Osteocyte (in vitro differentiated cells): ENCODE data around the gene STK16. TPM values are rescaled to one million over a fixed set of nuclear protein-coding genes. Genes with fewer than 3 reads are reported as not detected.

Experiments used
- DNase-seq: peaks from one replicate; pipeline ENCODE4 v3.0.0; 2021; ENCODE audit warnings: mixed read lengths; ENCODE audit not compliant: unreplicated experiment; ENCODE audit errors: extremely low spot score
- H3K27ac Mint-ChIP-seq: one replicate; pipeline ENCODE4 v1.8.0; 2021; ENCODE audit warnings: mild to moderate bottlenecking, mixed read lengths; ENCODE audit not compliant: unreplicated experiment
- H3K27me3 Mint-ChIP-seq: one replicate; pipeline ENCODE4 v1.8.0; 2021; ENCODE audit warnings: mixed read lengths; ENCODE audit not compliant: unreplicated experiment
- H3K36me3 Mint-ChIP-seq: one replicate; pipeline ENCODE4 v1.8.0; 2021; ENCODE audit warnings: mixed read lengths; ENCODE audit not compliant: unreplicated experiment
- H3K4me1 Mint-ChIP-seq: one replicate; pipeline ENCODE4 v1.8.0; 2021; ENCODE audit warnings: mixed read lengths; ENCODE audit not compliant: unreplicated experiment
- H3K4me3 Mint-ChIP-seq: one replicate; pipeline ENCODE4 v1.8.0; 2021; ENCODE audit warnings: mild to moderate bottlenecking, moderate library complexity, mixed read lengths; ENCODE audit not compliant: unreplicated experiment
- H3K9me3 Mint-ChIP-seq: one replicate; pipeline ENCODE4 v1.8.0; 2021; ENCODE audit warnings: mixed read lengths; ENCODE audit not compliant: unreplicated experiment
- total RNA-seq: library from RNA; stranded (reverse); gene quantifications from 2 replicates; pipeline ENCODE4 v1.2.1, GENCODE V29; 2021
- TF ChIP-seq, protein P1 (sequence below): fragments of 200-600 bp; sonication (generic); IDR thresholded peaks from 2 replicates; pipeline ENCODE4 v1.5.0; 2021; ENCODE audit warnings: antibody characterized with exemption, mild to moderate bottlenecking, moderate library complexity

The STK16 gene
- total RNA-seq, 1 donor from 2014 or later = 28.3 TPM

GRCh38 chr2:219280651-219281050, 35.4 kb downstream of the STK16 start:
- TF ChIP-seq, protein P1, sequence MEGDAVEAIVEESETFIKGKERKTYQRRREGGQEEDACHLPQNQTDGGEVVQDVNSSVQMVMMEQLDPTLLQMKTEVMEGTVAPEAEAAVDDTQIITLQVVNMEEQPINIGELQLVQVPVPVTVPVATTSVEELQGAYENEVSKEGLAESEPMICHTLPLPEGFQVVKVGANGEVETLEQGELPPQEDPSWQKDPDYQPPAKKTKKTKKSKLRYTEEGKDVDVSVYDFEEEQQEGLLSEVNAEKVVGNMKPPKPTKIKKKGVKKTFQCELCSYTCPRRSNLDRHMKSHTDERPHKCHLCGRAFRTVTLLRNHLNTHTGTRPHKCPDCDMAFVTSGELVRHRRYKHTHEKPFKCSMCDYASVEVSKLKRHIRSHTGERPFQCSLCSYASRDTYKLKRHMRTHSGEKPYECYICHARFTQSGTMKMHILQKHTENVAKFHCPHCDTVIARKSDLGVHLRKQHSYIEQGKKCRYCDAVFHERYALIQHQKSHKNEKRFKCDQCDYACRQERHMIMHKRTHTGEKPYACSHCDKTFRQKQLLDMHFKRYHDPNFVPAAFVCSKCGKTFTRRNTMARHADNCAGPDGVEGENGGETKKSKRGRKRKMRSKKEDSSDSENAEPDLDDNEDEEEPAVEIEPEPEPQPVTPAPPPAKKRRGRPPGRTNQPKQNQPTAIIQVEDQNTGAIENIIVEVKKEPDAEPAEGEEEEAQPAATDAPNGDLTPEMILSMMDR = no peak
- Mint-ChIP-seq H3K4me1 (peaks cover 30% of the 10 kb centered on the region), H3K9me3 (no peaks in the 10 kb centered on the region), H3K4me3 (peak overlapping the region; percentile 84), H3K36me3 (peaks cover 8% of the 10 kb centered on the region), H3K27me3 (no peaks in the 10 kb centered on the region), H3K27ac (no peak overlapping the region)
- DNase-seq = no peak

DNA sequence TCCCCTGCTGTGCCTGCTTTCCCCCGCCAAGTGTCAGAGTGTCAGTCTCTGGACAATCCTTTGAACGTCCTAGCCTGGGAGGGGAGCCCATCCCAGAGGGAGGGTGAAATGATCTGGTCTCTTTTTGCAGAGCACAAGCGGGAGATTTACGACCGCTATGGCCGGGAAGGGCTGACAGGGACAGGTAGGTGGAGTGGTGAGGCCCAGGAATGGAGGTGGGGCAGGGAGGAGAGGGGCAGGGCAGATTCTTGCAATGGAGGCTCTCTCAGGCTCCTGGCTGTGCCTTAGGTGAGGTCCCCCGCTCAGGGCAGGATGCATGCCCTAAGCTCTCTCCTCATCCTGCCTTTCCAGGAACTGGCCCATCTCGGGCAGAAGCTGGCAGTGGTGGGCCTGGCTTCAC, 36.3 kb downstream of the STK16 start:
- TF ChIP-seq, protein P1 = no peak
- Mint-ChIP-seq H3K27ac (no peak overlapping the region), H3K27me3 (no peaks in the 10 kb centered on the region), H3K36me3 (peaks cover 8% of the 10 kb centered on the region), H3K9me3 (no peaks in the 10 kb centered on the region), H3K4me3 (no peak overlapping the region), H3K4me1 (peaks cover 36% of the 10 kb centered on the region)
- no peak for DNase-seq

GRCh38 chr2:219282375-219282774, 37.1 kb downstream of the STK16 start:
- Mint-ChIP-seq H3K9me3 (no peaks in the 10 kb centered on the region), H3K27me3 (no peaks in the 10 kb centered on the region)

DNA sequence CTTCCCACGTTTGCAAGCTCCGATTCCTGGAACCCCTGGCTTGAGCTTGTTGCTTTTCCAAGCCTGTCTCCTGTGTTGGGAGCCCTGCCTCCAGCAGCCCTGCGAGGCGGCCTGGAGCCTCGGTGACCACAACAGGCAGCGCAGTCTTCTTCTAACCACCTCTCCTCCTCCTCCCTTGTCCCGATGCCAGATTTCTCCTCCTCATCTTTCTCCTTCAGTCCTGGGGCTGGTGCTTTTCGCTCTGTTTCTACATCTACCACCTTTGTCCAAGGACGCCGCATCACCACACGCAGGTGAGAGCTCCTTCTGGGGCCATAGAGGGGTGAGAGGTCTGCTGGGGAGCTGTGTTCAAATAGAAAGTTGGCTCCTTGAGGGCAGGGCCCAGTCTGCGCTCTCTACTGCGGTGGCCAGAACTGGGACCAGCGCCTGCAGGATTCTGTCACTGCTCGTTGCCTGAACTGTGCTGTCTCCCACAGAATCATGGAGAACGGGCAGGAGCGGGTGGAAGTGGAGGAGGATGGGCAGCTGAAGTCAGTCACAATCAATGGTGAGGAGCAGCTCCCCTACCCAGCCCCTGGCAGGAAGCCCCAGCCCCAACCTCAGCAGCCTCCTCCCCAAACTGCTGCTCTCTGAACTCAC, 37.8 kb downstream of the STK16 start:
- H3K27ac Mint-ChIP-seq = no peak overlapping the region
- peaks cover 35% of the 10 kb centered on the region for H3K4me1 Mint-ChIP-seq
- no peak for DNase-seq
- H3K36me3 Mint-ChIP-seq = peaks cover 8% of the 10 kb centered on the region
- TF ChIP-seq, protein P1 = no peak
- H3K9me3 Mint-ChIP-seq = no peaks in the 10 kb centered on the region
- no peak overlapping the region for H3K4me3 Mint-ChIP-seq
- H3K27me3 Mint-ChIP-seq = no peaks in the 10 kb centered on the region

More at GRCh38 chr2:219282375-219282774, 37.1 kb downstream of the STK16 start:
- no peak for DNase-seq
- Mint-ChIP-seq H3K4me1 (peaks cover 40% of the 10 kb centered on the region), H3K36me3 (peaks cover 8% of the 10 kb centered on the region), H3K27ac (no peak overlapping the region), H3K4me3 (no peak overlapping the region)
- TF ChIP-seq, protein P1 = no peak

DNA sequence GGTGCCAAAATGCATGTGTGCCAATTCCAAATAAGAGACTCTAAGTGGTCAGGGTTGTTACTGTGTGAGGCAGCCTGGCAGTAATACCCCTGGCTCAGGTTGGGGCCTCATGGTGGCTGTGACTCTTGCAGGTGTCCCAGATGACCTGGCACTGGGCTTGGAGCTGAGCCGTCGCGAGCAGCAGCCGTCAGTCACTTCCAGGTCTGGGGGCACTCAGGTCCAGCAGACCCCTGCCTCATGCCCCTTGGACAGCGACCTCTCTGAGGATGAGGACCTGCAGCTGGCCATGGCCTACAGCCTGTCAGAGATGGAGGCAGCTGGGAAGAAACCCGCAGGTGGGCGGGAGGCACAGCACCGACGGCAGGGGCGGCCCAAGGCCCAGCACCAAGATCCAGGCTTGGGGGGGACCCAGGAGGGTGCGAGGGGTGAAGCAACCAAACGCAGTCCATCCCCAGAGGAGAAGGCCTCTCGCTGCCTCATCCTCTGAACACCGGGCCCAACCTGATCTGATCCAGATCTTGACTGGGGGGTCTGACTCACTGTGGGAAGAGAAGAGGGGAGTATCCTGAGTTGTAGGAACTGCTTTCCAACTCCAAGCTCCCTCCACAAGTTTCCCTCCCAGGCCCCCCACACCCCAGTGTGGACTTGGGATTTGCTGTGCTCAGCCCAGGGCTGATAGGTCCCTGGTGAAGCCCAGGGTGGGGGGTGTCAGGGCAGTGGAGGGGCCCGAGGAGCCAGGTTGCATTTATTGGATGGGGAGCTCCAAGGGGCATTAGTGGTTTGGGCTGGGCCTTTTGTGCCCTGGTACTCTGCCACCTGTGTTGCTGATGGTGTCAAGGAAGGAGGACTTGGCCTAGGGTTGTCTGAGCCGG, 39.5 kb downstream of the STK16 start:
- DNase-seq = no peak
- H3K4me1 Mint-ChIP-seq = peaks cover 30% of the 10 kb centered on the region

More for the DNA sequence above, 39.5 kb downstream of the STK16 start:
- Mint-ChIP-seq H3K4me3 (no peak overlapping the region), H3K36me3 (peaks cover 8% of the 10 kb centered on the region), H3K9me3 (no peaks in the 10 kb centered on the region), H3K27me3 (no peaks in the 10 kb centered on the region), H3K27ac (peak overlapping the region; percentile 65)
- TF ChIP-seq, protein P1 = no peak
